ENCODE results near the gene CTNNBIP1.
A peak's percentile ranks its signal among the peaks of the same experiment; 100 is the strongest.

The CTNNBIP1 gene

GRCh38 chr1:9852004-9852403, 58.1 kb downstream of the CTNNBIP1 start:
- no peak for DNase-seq

DNA sequence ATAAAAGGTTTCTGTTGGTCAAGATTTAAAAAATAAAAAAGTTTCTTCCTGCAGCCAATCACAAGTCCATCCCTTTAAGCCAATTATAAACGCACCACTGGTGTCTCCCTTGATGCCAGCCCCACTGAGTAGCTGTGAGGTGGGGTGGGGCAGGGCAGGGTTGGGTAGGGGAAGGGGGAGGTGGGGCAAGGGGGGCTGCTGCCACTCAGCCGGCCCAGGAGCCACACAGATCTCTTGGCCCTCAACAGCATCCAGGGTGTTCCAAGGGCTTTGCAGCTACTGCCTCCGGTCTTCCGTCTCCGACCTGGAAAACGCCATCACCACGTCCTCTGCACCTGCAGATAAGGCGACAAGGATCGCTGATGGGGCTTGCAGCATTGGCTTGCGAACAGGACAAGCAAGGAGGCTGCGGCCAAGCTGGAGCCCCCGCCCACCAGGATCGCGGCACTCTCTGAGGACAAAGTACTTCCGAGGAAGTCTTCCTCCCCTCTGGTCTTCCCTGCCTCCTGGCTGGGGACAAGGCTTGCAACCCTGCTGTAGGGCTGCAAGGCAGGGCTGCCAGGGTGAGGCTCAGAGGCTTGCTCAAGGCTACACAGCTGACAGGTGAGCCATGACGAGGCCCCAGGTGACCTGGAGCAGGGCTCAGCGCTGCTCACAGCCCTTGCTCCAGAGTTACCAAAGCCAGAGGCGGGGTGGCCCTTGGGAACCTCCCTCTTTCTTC, 59.5 kb downstream of the CTNNBIP1 start:
- no peak for DNase-seq

DNA sequence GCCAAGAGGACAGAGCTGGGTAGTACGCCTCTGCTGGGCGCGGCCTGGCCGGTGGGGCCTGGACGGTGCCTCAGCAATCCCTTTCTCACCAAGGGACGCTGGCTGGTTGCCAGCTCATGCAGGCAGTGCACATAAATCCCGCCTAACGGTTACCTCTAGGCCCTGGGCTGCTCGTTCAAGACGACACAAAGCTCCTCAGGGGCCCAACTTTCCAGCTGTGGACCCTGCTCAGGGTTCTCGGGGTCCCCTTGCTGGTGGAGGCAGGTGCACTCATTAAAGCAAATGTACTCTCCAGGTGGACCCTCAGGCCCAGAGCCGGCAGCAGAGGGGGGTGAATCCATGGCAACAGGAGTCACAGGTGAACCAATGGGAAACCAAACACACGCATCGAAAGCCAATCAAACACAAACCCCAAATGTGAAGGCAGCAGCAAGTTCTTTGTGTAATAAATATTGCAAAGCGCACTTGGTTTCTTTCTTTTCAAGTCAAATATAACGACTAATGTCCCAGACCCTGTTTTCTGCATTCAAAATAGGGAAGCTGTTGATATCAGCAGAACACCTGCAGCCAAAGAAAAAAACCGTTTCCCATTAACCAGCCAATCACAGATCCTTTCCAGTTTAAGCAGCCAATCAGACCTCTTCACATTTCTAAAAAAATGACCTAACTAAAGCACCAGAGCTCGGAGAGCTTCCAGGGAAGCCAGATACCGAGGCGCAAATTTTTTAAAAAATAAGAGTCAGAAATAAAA, 60.2 kb downstream of the CTNNBIP1 start:
- peak; percentile 42 for DNase-seq

- no peak for DNase-seq
Measured at GRCh38 chr1:9848022-9848421, 62.0 kb downstream of the CTNNBIP1 start.

GRCh38 chr1:9847269-9847668, 62.8 kb downstream of the CTNNBIP1 start:
- DNase-seq: no peak

DNA sequence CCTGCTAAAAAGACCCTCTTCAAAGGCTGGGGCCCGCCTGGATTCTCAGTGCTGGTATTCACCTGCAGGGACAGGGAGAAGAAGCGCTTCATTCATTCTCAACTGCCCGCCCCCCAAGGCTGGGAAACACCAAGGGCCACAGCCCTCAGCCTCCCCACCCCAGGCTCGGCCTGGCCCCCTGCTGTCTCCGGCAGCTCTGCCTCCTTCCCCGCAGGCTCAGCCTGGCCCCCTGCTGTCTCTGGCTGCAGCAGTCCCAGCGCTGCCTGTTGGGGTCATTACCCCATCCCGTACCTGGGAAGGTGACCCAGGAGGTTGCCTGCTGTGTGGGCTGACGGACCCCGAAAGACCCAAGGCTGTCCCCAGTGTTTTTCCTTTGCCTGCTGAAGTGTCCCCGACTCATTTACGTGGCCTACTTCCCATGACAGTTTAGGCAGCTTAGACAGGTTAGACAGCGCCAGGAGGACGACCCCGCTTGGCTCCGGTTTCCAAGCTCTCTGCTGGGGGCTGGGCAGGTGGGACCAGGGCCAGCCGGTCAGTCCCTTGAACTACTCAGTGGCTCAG, 63.4 kb downstream of the CTNNBIP1 start:
- no peak for DNase-seq

DNA sequence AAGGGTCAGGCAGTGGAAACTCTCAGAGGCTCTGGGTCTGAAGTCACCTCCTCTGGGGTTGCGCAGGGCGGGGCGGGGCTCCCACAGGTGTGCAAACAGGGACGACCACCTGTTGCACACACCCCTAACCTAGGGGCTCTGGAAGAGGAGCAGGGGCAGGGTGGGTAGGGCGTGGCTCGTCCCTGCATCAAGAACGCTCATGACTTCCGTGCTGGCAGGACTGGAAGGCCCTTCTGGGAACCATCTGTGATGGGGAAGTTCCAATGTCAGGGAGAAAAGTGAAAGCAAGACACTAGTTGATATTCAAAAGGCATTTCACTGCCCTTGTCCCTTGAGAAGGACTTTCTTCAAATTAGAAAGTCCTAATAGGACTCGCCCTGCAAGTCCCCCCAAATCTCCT, 64.2 kb downstream of the CTNNBIP1 start:
- DNase-seq: no peak

GRCh38 chr1:9844756-9845155, 65.3 kb downstream of the CTNNBIP1 start:
- no peak for DNase-seq

- no peak for DNase-seq
Measured at GRCh38 chr1:9844106-9844505, 66.0 kb downstream of the CTNNBIP1 start.

DNA sequence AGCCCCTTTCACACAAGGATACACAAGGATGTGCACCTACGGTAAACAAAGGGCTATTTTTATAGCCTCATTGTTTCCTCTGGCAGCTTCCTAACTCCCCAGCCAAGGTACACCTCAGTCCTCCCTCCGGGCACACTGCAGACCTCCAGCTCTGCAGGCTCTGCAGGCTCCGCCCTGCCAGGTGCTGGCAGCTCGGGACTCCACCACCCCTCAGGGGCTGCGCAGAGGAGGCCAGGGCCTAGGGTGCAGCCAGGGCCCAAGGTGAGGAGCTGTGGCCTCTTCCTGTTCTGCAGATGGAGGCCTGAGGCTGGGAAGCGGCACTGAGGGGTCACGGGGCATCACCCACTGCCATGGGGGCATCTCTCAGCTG, 66.5 kb downstream of the CTNNBIP1 start:
- no peak for DNase-seq

DNA sequence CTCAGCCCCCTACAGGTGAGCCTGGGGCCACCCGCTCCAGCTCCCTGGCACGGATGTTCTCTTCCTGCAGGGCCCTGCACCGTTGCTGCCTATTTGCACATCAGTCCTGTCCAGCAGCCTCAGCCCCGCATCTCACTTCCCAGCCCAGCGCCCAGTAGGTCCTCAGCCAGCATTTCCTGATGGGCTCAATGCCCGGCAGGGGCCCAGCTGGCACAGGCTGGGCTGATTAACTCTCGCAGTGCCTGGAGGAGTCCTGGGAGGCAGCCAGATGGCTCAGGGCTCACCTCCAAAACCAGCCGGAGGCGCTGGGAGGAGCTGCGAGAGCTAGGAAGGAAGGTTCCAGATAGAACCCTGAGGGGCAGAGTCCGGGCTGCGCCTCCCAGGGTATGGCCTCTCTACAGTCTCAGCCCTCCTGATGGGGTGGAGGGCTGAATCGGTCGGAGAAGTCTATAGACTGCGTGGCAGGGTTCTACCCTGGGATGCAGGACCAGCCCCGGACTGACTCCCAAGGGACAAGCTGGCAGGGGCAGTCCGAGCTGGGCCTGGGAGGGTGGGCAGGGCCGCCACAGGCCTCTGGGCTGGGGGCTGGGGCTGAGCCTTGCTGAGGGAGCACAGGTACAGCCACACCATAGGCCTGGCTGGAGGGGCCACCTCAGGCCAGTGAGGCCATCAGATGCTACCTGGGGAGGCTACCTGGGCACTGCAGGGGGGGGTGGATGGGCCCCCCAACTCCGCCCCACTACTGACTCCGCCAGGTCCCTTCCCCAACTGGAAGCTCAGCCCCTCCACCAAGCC, 67.1 kb downstream of the CTNNBIP1 start:
- DNase-seq: no peak

GRCh38 chr1:9842073-9842711, 67.9 kb downstream of the CTNNBIP1 start:
- no peak for DNase-seq

GRCh38 chr1:9841460-9841859, 68.6 kb downstream of the CTNNBIP1 start:
- no peak for DNase-seq

DNA sequence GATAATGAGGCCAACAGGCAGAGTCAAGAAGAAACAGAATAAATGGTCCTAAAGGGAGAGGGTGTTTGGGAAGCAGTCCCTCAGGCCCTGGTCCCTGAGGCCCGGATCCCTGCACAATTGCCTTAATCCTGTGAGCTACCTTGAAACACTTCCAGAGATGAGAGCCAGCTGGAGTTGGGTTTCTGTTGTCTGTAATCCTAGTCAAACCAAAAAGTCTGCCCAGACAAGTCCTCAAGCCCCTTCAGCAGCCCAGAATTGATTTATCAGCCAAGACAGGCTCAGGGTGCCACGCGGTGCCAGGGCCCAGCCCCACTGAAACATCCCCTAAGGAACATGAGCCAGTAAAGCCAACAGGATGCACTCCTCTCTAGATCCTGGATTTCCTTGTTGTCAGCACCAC, 69.9 kb downstream of the CTNNBIP1 start:
- no peak for DNase-seq

- DNase-seq: no peak
Measured at GRCh38 chr1:9838946-9839345, 71.1 kb downstream of the CTNNBIP1 start.

GRCh38 chr1:9836632-9836960, 73.5 kb downstream of the CTNNBIP1 start:
- DNase-seq: no peak

GRCh38 chr1:9835758-9836631, 74.1 kb downstream of the CTNNBIP1 start:
- DNase-seq: no peak

DNA sequence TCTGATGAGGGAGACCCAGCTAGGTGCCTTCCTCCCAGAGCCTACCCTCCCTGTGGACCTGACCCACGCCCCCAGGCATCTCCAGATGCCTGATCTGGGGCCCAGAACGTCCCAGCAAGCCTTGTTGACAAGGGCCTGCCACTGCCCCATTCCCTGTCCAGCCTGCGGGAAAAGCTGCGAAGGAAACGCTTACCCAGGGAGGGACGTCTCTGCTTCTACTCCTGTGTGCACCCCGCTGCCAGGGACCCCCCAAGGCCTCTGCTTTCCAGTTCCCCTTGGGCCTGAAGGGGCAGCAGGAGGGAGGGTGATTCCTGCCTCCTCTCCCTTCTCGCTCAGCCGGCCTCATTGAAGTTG, 74.7 kb downstream of the CTNNBIP1 start:
- DNase-seq: no peak

- DNase-seq: no peak
Measured at GRCh38 chr1:9833632-9834031, 76.4 kb downstream of the CTNNBIP1 start.

- DNase-seq: no peak
Measured at GRCh38 chr1:9827558-9828185, 82.4 kb downstream of the CTNNBIP1 start.

DNA sequence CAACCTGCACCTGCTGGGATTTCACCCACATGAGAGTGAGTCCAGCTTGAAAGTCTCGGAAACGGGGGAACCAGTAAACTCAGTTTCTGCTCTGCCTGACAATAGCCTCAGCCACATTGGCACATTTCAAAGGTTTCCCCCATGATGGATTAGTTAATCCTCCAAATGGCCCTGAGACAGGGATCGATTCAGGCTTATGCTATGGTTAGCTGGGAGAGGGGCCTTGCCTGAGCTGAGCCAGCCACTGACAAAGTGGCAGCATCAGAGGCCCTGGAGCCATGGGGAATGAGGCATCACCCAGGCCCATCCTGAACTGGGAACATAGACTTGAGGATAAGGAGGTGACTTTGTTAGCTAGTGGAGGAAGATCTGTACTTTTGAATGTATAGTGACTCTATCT, 83.5 kb downstream of the CTNNBIP1 start:
- DNase-seq: no peak

- DNase-seq: no peak
Measured at GRCh38 chr1:9826087-9826486, 84.0 kb downstream of the CTNNBIP1 start.

Data from CD4-positive, alpha-beta T cell treated with Interleukin-15 for 1 hour (primary cell).